Measurements from ENCODE around the gene CSNK1G2.

DNA sequence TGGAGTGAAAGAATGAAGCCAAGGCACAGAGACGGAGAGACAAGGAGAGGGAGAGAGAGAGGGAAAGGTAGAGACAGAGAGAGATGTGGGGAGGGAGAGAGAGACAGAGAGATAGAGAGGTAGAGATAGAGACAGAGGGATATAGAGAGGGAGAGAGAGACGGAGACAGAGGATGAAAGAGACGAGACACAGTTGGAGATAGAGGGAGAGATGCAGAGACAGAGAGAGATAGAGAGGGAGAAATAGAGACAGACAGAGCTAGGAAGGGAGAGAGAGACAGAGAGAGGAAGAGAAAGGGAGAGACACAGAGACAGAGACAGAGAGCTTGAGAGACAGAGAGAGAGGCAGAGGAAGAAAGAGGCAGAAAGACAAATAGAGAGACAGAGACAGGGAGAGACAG is 4.5 kb upstream of the CSNK1G2 start:
- no peak for TF ChIP-seq CTCF (IDR thresholded peaks at IDR 0.05)
- TF ChIP-seq POLR2AphosphoS5 (IDR thresholded peaks at IDR 0.05; ENCODE audit: insufficient read depth in 1 of 2, low read depth in 1 of 2) = no peak
- TF ChIP-seq POLR2A (IDR thresholded peaks at IDR 0.05) = no peak

Data from vagina (tissue), 2 donors.